HG03432 (cell line): ENCODE data around the gene EXOC1.

Source experiments
- ATAC-seq: cut with Tn5 transposase; IDR thresholded peaks from one replicate; pipeline ENCODE4 v1.9.1; 2021; ENCODE audit warnings: mild to moderate bottlenecking, moderate library complexity; ENCODE audit not compliant: unreplicated experiment

Gene EXOC1

DNA sequence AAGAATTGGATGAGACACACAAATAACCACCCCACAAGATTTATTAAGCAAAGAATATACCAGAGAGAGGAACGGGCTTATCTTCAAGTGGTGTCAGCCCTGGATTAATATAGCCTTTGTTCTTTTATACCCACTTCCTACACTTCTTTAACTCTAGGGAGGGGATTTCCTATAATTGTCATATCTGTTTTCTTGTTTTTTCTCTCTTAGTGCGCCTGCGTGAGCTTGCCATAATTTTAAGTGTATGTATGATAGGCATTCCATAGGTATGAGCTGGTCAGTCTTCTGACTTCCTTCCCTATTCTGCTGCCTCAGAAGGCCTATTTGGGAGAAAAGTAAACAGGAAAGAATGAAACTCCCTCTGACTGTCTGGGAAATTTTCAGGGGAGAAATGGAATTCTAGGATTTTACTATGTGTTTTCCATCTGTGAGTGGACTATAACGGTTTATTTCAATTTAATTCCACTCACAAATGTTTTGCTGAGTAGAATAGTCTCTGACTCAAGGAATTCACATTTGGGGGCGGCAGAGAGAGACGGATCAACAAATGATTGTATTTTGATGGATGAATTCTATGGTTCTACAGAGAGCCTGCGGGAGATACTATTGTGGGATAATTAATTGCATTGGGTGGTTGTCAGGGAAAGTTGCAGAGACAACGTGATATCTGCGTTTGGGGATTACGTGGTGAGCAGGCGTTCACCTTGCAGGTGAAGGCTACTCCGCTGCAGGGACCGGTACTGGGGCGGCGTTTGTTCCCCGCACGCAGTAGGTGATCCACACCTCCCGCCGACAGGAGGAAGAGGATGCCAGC is 94.7 kb downstream of the EXOC1 start:
- ATAC-seq = peak; percentile 21

DNA sequence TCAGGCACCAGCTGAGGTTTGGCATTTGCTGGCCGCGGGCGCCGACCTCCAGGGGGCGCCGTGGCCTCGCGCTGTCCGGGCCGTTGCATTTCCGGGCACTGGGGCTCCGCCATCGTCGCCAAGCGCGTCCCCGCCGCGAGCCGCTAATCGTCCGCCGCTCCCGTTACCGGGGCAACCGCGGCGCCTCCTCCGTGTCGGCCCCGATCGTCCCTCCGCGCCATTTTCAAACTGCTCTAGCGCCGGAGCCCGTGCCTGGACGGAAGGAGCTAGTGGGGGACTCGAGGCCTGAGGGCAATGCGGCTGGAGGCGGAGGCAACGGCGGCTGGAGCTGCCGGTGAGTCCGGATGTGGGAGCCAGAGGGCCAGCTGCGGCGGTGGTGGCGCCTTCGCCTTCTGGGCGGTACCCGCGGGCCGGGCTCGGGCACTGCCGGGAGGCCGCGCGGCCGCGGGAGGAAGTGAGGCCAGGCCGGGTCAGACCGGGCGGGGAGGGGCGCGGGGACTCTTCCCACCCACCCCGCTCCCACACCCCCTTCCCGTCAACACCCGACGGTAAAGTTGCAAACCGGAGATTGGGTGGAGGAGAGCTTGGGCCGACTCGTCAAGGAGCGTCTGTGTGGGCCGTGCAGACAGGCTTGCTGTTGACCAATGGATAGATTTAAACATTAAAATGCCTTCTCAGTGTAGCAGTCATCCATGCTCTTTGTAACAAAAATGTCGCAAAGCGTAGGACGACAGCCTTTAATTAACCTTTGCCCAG is 95.5 kb downstream of the EXOC1 start, which contains the start of gene CEP135:
Gene CEP135, plus strand, starts transcription at position 220 of the 756 bp plus-strand sequence. CDS start 3,186 bp downstream, outside the sequence.
- peak; percentile 82 for ATAC-seq

DNA sequence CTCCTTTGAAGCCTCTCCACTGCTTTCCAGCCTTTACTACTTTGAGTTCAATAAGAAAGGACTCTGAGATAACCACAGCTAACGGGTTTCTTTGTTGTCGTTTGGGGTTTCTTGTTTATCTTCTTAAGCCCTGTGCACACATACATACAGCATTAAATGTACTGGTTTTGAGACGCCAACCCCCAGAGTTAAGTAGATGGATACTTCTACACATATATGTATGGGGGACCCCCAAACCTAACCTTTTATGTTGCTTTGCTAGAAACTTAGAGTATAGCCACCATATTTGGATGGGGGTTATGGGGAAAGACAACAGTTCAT is 96.0 kb downstream of the EXOC1 start:
- no peak for ATAC-seq

DNA sequence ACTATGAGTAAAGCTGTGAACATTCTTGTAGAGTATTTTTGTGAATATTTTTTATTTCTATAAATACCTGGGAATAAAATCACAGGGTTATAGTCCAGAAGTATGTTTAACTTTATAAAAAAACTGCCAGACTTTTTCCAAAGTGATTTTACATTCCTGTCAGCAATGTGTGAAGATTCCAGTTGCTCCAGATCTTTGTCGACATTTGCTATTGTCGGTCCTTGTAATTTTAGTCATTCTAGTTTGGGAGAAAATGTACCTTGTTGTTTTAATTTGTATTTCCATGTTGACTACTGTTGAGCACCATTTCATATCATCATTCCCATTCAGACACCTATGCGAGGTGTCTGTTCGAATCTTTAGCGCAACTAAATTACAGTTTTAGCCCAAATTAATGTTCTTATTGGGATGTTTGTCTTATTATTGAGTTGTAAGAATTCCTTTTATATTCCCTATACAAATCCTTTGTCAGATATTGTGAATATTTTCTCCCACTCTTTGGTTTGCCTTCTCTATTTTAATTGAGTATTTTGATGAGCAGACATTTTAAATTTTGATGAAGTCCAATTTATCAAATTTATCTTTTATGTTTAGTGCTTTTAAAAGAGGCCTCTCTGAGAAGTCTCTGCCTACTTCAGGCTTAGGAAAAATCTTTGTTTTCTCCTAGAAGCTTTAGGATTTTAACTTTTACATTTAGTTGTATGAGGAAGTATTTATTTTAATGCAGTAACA is 97.9 kb downstream of the EXOC1 start:
- ATAC-seq = no peak
